GM20431 (cell line): Measurements from ENCODE around the gene LDLRAD4.

Experiments used
- in situ Hi-C: fragments of 300-500 bp; cut with MseI, MboI; formaldehyde crosslinking; loops from one replicate; pipeline ENCODE4 v1.15.0; 2020; ENCODE audit warnings: low sequenced_read_pairs; ENCODE audit not compliant: unreplicated experiment

The LDLRAD4 gene

GRCh38 chr18:13279181-13280069 lies 60.9 kb downstream of the LDLRAD4 start:
- in situ Hi-C loops: no loop called here

- in situ Hi-C loops: no loop called here
These were observed 61.7 kb downstream of the LDLRAD4 start for GRCh38 chr18:13280070-13280795.

GRCh38 chr18:13281406-13281805 lies 62.8 kb downstream of the LDLRAD4 start:
- in situ Hi-C loops: no loop called here

GRCh38 chr18:13283746-13284145 lies 65.2 kb downstream of the LDLRAD4 start:
- in situ Hi-C loops: no loop called here

- in situ Hi-C loops: no loop called here
These were observed 65.9 kb downstream of the LDLRAD4 start for GRCh38 chr18:13284330-13285027.

GRCh38 chr18:13285874-13286273 lies 67.3 kb downstream of the LDLRAD4 start:
- in situ Hi-C loops: no loop called here

- in situ Hi-C loops: no loop called here
These were observed 68.0 kb downstream of the LDLRAD4 start for GRCh38 chr18:13286456-13287125.

GRCh38 chr18:13287372-13287771 lies 68.8 kb downstream of the LDLRAD4 start:
- in situ Hi-C loops: no loop called here

GRCh38 chr18:13288509-13289133 lies 70.1 kb downstream of the LDLRAD4 start:
- in situ Hi-C loops: no loop called here

GRCh38 chr18:13289481-13290205 lies 71.1 kb downstream of the LDLRAD4 start:
- in situ Hi-C loops: no loop called here

- in situ Hi-C loops: no loop called here
These were observed 72.3 kb downstream of the LDLRAD4 start for GRCh38 chr18:13290856-13291271.

GRCh38 chr18:13291299-13291698 lies 72.7 kb downstream of the LDLRAD4 start:
- in situ Hi-C loops: no loop called here

- in situ Hi-C loops: no loop called here
These were observed 73.3 kb downstream of the LDLRAD4 start for GRCh38 chr18:13291745-13292447.

GRCh38 chr18:13292736-13293135 lies 74.2 kb downstream of the LDLRAD4 start:
- in situ Hi-C loops: no loop called here

- in situ Hi-C loops: no loop called here
These were observed 75.7 kb downstream of the LDLRAD4 start for GRCh38 chr18:13294309-13294708.

- in situ Hi-C loops: no loop called here
These were observed 77.3 kb downstream of the LDLRAD4 start for GRCh38 chr18:13295894-13296293.

GRCh38 chr18:13296867-13297574 lies 78.5 kb downstream of the LDLRAD4 start:
- in situ Hi-C loops: no loop called here

GRCh38 chr18:13298262-13298661 lies 79.7 kb downstream of the LDLRAD4 start:
- in situ Hi-C loops: no loop called here
